DMS79 (cell line): ENCODE data around the gene SSU72.

ENCODE experiments used
- DNase-seq: peaks from one replicate; lab custom pipeline; 2025; lab: John Stamatoyannopoulos, UW

Gene SSU72

GRCh38 chr1:1574721-1575537 is at the start of gene SSU72:
Gene SSU72, minus strand, starts transcription at chr1:1574863. Its CDS starts 306 bp downstream, at chr1:1574557.
- DNase-seq: peak; percentile 73

- no peak for DNase-seq
Measured at GRCh38 chr1:1623631-1624442, 49.2 kb upstream of the SSU72 start.

GRCh38 chr1:1623181-1623630 is 48.5 kb upstream of the SSU72 start:
- DNase-seq: no peak

- DNase-seq: no peak
Measured at GRCh38 chr1:1622788-1623094, 48.1 kb upstream of the SSU72 start.

GRCh38 chr1:1622010-1622787 is 47.5 kb upstream of the SSU72 start:
- DNase-seq: no peak

- no peak for DNase-seq
Measured at GRCh38 chr1:1621173-1622009, 46.7 kb upstream of the SSU72 start.

- DNase-seq: no peak
Measured at GRCh38 chr1:1620433-1621139, 45.9 kb upstream of the SSU72 start.

GRCh38 chr1:1619917-1620361 is 45.3 kb upstream of the SSU72 start:
- no peak for DNase-seq

- DNase-seq: no peak
Measured at GRCh38 chr1:1618396-1619068, 43.9 kb upstream of the SSU72 start.

GRCh38 chr1:1617925-1618324 is 43.3 kb upstream of the SSU72 start:
- no peak for DNase-seq

GRCh38 chr1:1617516-1617915 is 42.9 kb upstream of the SSU72 start:
- DNase-seq: no peak

GRCh38 chr1:1616838-1617237 is 42.2 kb upstream of the SSU72 start:
- no peak for DNase-seq

GRCh38 chr1:1616045-1616790 is 41.6 kb upstream of the SSU72 start:
- no peak for DNase-seq

- peak; percentile 95 for DNase-seq
Measured at GRCh38 chr1:1615256-1616044, 40.8 kb upstream of the SSU72 start, which contains the start of gene MIB2. Gene MIB2, plus strand, starts transcription at chr1:1615500. Its CDS starts 7,953 bp downstream, at chr1:1623453.

GRCh38 chr1:1614954-1615255 is 40.2 kb upstream of the SSU72 start:
- no peak for DNase-seq

GRCh38 chr1:1614204-1614953 is 39.7 kb upstream of the SSU72 start:
- no peak for DNase-seq

GRCh38 chr1:1613509-1614082 is 38.9 kb upstream of the SSU72 start:
- no peak for DNase-seq

GRCh38 chr1:1612104-1612400 is 37.4 kb upstream of the SSU72 start:
- peak; percentile 9 for DNase-seq
